DOHH2 (cell line): ENCODE data around the gene NFRKB.

Experiments
- H3F3A ChIP-seq: fragments of 200-600 bp; sonication (generic), shearing (Covaris generic); 2 replicates; pipeline ENCODE4 v1.6.0; 2016; ENCODE audit warnings: antibody characterized with exemption, mild to moderate bottlenecking; ENCODE audit not compliant: control insufficient read depth, insufficient read depth
- H3K27ac ChIP-seq: fragments of 200-600 bp; sonication (generic); 2 replicates; pipeline ENCODE4 v1.5.1; 2014; ENCODE audit warnings: low read depth, mild to moderate bottlenecking, low read length, moderate library complexity
- H3K27me3 ChIP-seq: fragments of 200-600 bp; sonication (generic); 2 replicates; pipeline ENCODE4 v1.6.1; 2014; ENCODE audit warnings: mild to moderate bottlenecking, low read length, mixed read lengths; ENCODE audit not compliant: control insufficient read depth
- H3K36me3 ChIP-seq: fragments of 200-600 bp; sonication (generic); 2 replicates; pipeline ENCODE4 v1.6.1; 2014; ENCODE audit warnings: mild to moderate bottlenecking, low read length, moderate library complexity, mixed read lengths; ENCODE audit not compliant: control insufficient read depth
- H3K4me1 ChIP-seq: fragments of 200-600 bp; sonication (generic); 2 replicates; pipeline ENCODE4 v1.6.1; 2014; ENCODE audit warnings: mild to moderate bottlenecking, low read length, mixed read lengths; ENCODE audit not compliant: control insufficient read depth
- H3K4me2 ChIP-seq: fragments of 200-600 bp; sonication (generic); 2 replicates; pipeline ENCODE4 v1.6.0; 2014; ENCODE audit warnings: mild to moderate bottlenecking, low read length, moderate library complexity
- H3K4me3 ChIP-seq: fragments of 200-600 bp; sonication (generic); 2 replicates; pipeline ENCODE4 v1.5.1; 2014; ENCODE audit warnings: mild to moderate bottlenecking, low read length, mixed read lengths
- H3K79me2 ChIP-seq: fragments of 200-600 bp; sonication (generic); 2 replicates; pipeline ENCODE4 v1.6.1; 2014; ENCODE audit warnings: mild to moderate bottlenecking, low read length, mixed read lengths; ENCODE audit not compliant: control insufficient read depth
- H3K9me2 ChIP-seq: fragments of 200-600 bp; sonication (generic); replicated peaks from 2 replicates; pipeline ENCODE4 v1.6.1; 2014; ENCODE audit warnings: mild to moderate bottlenecking, low read length, mixed read lengths; ENCODE audit not compliant: control insufficient read depth
- H3K9me3 ChIP-seq: fragments of 200-600 bp; sonication (generic); 2 replicates; pipeline ENCODE4 v1.6.1; 2014; ENCODE audit warnings: antibody characterized with exemption, low read length, mixed read lengths; ENCODE audit not compliant: control insufficient read depth, insufficient read depth
- H4K20me1 ChIP-seq: fragments of 200-600 bp; sonication (generic); 2 replicates; pipeline ENCODE4 v1.6.0; 2014; ENCODE audit warnings: low read depth, mild to moderate bottlenecking, antibody characterized with exemption, low read length, moderate library complexity; ENCODE audit not compliant: control insufficient read depth, insufficient read depth
- EZH2phosphoT487 ChIP-seq: fragments of 200-600 bp; sonication (generic); IDR thresholded peaks from 2 replicates; pipeline ENCODE4 v1.6.1; 2017; ENCODE audit warnings: borderline replicate concordance, mild to moderate bottlenecking, antibody characterized with exemption, low read length, moderate library complexity, mixed read lengths
- TF ChIP-seq, protein P1 (sequence below): fragments of 200-600 bp; sonication (generic); IDR thresholded peaks from one replicate; pipeline ENCODE4 v1.5.1; 2014; ENCODE audit warnings: antibody characterized with exemption, mild to moderate bottlenecking, low read depth, low read length; ENCODE audit not compliant: poor library complexity, severe bottlenecking

NFRKB gene

DNA sequence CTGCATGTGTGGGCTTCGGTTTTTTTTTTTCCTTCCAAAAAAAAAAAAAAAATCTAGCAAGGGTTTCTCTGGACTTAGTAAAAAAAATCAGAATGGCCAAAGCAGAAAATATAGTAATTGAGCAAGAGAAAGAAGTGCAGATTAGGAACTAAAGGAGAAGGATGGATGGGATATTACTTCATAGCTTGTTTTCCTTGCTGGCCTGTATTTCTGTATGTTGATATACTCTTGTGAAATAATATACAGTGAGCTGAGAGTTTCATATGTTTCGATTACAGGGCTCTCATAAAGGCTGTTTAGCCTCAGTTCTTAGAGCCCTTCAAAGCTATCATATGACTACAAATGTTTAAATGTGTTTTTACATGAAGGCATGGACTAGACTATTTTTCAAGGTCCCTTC is 34.3 kb upstream of the NFRKB start:
- Histone ChIP-seq H3K4me2 (no peak overlapping the region), H3K27ac (no peak overlapping the region), H4K20me1 (no peaks in the 10 kb centered on the region), H3K79me2 (no peaks in the 10 kb centered on the region), H3F3A (peaks cover 11% of the 10 kb centered on the region), H3K4me3 (no peak overlapping the region), H3K9me3 (no peaks in the 10 kb centered on the region), H3K9me2 (no peaks in the 10 kb centered on the region), H3K36me3 (peaks cover 92% of the 10 kb centered on the region), H3K27me3 (no peaks in the 10 kb centered on the region), H3K4me1 (peaks cover 3% of the 10 kb centered on the region; the same call in 1 of the 2 replicates)
- TF ChIP-seq EZH2phosphoT487 = no peak
- TF ChIP-seq, protein P1, sequence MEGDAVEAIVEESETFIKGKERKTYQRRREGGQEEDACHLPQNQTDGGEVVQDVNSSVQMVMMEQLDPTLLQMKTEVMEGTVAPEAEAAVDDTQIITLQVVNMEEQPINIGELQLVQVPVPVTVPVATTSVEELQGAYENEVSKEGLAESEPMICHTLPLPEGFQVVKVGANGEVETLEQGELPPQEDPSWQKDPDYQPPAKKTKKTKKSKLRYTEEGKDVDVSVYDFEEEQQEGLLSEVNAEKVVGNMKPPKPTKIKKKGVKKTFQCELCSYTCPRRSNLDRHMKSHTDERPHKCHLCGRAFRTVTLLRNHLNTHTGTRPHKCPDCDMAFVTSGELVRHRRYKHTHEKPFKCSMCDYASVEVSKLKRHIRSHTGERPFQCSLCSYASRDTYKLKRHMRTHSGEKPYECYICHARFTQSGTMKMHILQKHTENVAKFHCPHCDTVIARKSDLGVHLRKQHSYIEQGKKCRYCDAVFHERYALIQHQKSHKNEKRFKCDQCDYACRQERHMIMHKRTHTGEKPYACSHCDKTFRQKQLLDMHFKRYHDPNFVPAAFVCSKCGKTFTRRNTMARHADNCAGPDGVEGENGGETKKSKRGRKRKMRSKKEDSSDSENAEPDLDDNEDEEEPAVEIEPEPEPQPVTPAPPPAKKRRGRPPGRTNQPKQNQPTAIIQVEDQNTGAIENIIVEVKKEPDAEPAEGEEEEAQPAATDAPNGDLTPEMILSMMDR = no peak

DNA sequence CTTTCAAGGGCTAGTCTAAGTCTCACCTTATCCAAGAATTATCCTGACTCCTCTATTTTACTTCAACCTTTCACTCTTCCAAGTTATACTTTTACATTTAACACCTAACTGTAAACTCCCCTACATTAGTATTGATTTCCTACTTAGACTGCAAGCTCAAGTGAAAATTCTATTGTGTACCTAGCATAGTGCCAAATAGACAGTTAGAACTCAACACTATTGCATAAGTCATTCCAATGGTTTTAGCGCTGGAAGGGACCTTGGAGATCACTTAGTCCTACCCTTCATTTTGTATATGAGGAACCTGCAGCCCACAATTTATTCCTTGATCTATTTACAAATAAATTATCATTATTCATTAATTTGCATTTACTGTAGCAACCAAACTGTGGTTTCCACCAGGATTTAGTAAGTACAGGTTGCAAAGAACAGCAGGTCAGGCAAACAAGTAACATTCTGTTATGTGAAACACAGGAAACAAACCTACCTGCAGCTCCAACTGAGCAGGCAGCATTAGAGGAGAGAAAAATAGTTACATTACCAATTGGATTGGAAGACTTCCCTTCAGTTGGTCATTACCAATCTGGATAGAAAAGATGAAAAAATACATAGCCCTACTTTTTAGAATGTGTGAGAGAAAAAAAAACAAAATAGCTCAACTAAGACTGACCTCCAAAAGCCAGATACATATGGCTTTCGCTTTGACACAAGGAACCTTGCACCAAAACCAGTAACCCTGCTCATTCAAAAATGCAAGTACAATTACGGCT is 33.7 kb upstream of the NFRKB start:
- H4K20me1 ChIP-seq = no peaks in the 10 kb centered on the region
- H3K9me3 ChIP-seq = no peaks in the 10 kb centered on the region
- no peak overlapping the region for H3K4me3 ChIP-seq
- no peak overlapping the region for H3K4me2 ChIP-seq
- no peaks in the 10 kb centered on the region for H3K79me2 ChIP-seq
- no peak overlapping the region for H3K27ac ChIP-seq
- H3F3A ChIP-seq = peaks cover 16% of the 10 kb centered on the region
- no peaks in the 10 kb centered on the region for H3K9me2 ChIP-seq
- peaks cover 92% of the 10 kb centered on the region for H3K36me3 ChIP-seq
- TF ChIP-seq, protein P1 = no peak
- TF ChIP-seq EZH2phosphoT487 = no peak
- peaks cover 3% of the 10 kb centered on the region; the same call in 1 of the 2 replicates for H3K4me1 ChIP-seq
- no peaks in the 10 kb centered on the region for H3K27me3 ChIP-seq

DNA sequence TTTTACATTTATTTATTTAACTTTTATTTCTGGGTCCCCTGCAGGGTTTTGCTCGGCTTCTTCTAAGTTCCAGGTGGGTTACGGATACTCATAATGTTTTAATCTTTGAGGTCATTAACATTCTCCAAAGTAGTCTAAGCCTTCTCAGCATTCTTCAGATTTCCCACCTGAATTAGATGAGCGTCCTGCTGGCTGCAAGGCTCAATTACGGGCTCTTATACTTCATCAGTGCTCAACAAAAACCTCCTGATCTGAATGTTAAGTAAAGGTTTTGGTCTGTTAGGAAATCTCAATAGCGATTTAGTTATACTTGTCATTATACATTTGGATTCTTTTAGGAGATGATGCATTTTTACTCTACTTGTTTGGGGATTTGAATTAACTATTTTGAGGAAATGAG is 27.3 kb upstream of the NFRKB start:
- Histone ChIP-seq H3K4me1 (peaks cover 13% of the 10 kb centered on the region), H3K27me3 (no peaks in the 10 kb centered on the region), H3K4me3 (no peak overlapping the region), H4K20me1 (no peaks in the 10 kb centered on the region), H3K9me2 (no peaks in the 10 kb centered on the region), H3K36me3 (peaks cover 91% of the 10 kb centered on the region), H3K9me3 (no peaks in the 10 kb centered on the region), H3K79me2 (no peaks in the 10 kb centered on the region), H3K4me2 (no peak overlapping the region), H3K27ac (no peak overlapping the region), H3F3A (peaks cover 24% of the 10 kb centered on the region)
- TF ChIP-seq, protein P1 = no peak
- no peak for TF ChIP-seq EZH2phosphoT487
